ENCODE data around the gene USP34.
"Not testable (repeated sequence)": the region's sequence is repeated elsewhere in the genome, so short reads cannot be mapped to it uniquely, and the experiment has no call there.

The USP34 gene

GRCh38 chr2:61426267-61426897, 44.5 kb downstream of the USP34 start:
- DNase-seq: peak; percentile 61

GRCh38 chr2:61425605-61426155, 45.2 kb downstream of the USP34 start:
- DNase-seq: no peak

DNA sequence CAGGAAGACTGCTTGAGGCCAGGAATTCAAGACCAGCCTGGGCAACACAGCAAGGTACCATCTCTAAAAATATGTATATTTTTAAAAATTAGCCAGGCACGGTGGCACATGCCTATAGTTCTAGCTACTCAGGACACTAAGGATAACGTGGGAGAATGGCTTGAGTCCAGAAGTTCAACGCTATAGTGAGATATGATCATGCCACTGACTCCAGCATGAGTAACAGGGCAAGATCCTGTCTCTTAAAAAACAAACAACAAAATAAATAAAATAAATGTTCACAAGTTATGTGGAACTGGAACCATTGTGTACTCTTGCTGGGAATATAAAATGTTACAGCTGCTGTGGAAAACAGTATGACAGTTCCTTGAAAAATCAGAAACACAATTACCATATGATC, 47.2 kb downstream of the USP34 start:
- DNase-seq: no peak

DNA sequence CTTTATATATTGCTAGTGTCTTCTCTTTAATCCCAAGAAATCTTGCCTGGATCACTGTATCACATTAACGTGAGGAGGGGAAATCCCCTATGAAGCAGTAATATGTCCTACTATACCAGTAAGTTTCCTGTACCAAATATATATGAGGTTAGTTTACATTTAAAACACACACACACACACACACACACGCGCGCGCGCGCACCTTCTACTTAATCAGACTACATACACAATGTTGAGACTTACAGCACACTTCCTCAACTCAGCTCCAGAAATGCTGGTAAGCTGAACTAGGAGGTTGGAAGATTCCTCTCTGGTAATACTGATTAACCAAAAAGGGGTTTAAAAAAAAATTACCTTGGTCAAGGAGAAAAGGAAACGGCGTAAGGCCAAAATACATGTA, 49.3 kb downstream of the USP34 start:
- DNase-seq: peak; percentile 8

DNA sequence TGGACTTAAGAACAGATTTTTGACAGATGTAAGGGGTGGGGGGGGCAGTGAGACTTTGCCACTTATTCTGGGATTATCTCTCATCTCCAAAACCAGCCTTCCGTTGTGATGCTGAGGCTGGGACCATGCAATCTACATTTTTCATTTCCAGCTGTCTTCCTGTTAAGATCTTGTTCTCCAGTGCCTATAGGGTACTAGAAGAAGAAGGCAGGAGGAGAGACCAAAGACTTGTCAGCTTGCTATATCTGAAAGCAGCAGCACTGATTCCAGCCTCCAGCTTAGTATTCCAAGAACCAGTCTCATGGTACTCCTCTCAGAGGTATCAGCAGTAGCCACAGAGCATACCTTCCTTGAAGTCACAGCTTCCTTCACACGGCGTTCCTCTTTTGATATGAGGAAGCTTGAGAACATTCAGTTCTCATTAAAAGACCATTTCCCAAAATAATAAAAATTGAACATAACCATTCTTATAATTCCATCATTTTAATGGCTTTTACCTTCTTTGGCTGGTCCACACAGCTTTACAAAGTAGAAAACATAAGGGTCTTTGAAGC, 49.8 kb downstream of the USP34 start:
- no peak for DNase-seq

GRCh38 chr2:61419570-61419969, 51.3 kb downstream of the USP34 start:
- DNase-seq: no peak

GRCh38 chr2:61419129-61419528, 51.8 kb downstream of the USP34 start:
- DNase-seq: peak; percentile 7

GRCh38 chr2:61416871-61417645, 53.8 kb downstream of the USP34 start:
- no peak for DNase-seq

- no peak for DNase-seq
Observed at GRCh38 chr2:61415265-61415664, 55.6 kb downstream of the USP34 start.

DNA sequence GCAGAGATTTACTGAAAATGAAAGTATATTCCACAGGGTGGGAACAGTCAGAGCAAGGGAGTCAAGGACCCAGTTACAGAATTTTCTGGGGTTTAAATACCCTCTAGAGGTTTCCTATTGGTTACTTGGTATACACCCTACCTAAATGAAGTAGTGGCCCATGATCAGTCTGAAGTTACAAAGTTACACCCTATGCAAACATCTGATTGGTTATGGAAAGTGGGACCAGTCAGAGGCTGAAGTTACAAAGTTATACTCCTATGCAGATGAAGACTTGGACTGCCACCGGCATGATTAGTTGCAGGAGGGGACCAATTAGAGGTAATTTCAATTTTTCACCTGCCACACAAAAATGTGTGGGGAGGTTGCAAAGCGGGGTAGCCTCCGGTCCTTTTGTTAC, 56.2 kb downstream of the USP34 start:
- no peak for DNase-seq

- DNase-seq: no peak
Observed at GRCh38 chr2:61411109-61411508, 59.8 kb downstream of the USP34 start.

DNA sequence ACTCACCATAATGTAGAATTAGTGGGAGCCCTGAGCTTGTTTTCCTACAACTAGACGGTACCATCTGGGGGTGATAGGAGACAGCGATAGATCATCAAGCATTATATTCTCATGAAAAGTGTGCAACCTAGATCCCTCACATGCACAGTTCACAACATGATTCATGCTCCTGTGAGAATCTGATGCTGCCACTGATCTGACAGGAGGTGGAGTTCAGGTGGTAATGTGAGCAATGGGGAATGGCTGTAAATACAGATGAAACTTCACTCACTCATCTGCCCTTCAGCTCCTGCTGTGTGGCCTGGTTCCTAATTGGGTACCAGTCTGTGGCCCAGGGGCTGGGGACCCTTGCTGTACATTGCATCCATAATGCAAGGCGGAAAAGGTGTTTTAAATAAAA, 60.7 kb downstream of the USP34 start:
- no peak for DNase-seq

- DNase-seq: no peak
Observed at GRCh38 chr2:61405813-61406212, 65.1 kb downstream of the USP34 start.

- DNase-seq: no peak
Observed at GRCh38 chr2:61404438-61404837, 66.4 kb downstream of the USP34 start.

DNA sequence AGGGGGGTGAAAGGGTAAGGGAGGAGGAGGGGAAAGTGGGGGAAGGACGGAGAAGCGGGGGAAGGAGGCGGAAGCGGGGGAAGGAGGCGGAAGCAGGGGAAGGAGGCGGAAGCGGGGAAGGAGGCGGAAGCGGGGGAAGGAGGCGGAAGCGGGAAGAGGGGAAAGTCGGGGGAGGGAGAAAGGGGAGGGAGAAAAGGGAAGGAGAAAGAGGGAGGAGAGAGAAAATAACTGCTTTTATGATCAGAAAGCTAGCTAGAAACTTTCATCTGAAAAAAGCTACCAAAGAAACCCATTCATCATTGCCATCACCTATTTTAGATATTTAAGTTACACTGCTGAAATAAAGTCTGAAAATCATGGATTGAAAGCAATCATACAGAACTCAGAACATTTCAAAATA, 72.5 kb downstream of the USP34 start:
- DNase-seq: no peak

DNA sequence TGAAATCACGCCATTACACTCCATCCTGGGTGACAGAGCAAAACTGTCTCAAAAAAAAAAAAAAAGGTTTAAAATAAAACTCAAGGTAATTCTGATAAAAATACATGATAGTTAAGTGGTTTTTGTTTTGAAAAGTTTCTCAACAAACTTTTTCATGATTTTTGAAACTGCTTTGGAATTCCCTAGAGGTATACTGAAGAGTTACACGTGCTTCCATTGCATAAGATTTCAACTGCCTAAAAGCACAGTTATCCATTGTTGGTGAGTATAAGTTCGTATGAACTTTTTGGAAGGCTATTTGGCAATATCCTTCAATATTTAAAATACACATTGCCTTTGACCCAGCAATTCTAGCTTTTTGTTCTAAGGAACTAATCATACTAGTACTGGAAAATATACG, 74.9 kb downstream of the USP34 start:
- no peak for DNase-seq

GRCh38 chr2:61387588-61387987, 83.3 kb downstream of the USP34 start:
- not testable (repeated sequence) for DNase-seq

- not testable (repeated sequence) for DNase-seq
Observed at GRCh38 chr2:61380882-61381197, 90.0 kb downstream of the USP34 start.

- no peak for DNase-seq
Observed at GRCh38 chr2:61380056-61380881, 90.6 kb downstream of the USP34 start.

GRCh38 chr2:61379521-61379920, 91.4 kb downstream of the USP34 start:
- DNase-seq: no peak

DNA sequence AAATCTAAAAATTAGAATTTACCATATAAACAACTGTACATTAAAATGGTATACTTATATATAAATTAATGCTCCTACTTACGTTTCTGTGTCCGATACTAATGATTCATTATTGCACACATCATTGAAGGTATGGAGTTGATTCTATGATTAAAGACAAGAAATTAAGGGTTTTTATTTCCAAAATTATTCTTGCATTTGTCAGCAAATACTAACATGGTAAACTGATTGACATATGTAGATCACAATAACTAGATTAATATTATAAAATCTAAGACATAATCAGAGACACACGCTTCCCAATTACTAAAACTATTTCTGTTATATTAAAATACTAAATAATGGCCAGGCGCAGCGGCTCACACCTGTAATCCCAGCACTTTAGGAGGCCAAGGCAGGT, 92.6 kb downstream of the USP34 start:
- DNase-seq: no peak

DNA sequence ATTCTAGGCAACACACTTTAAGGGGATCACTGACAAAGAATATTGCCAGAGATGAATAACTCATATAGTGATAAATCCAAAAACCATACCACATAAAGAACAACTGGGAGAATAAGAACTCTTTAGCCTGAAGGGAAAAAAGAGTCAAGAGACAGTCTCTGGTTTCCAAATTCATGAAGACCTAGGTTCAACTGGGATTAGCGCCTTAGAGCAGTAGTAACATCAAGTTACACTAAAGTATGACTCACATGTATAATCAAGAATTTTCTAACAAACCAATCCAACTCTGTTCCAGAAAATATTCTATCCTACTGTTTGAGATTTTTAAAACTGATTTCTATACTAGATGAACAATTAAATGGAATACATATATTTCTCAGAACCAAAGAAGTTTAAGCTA, 93.8 kb downstream of the USP34 start:
- DNase-seq: no peak

- DNase-seq: no peak
Observed at GRCh38 chr2:61376211-61376610, 94.7 kb downstream of the USP34 start.
